ENCODE data around the gene TNIK.

The TNIK gene

DNA sequence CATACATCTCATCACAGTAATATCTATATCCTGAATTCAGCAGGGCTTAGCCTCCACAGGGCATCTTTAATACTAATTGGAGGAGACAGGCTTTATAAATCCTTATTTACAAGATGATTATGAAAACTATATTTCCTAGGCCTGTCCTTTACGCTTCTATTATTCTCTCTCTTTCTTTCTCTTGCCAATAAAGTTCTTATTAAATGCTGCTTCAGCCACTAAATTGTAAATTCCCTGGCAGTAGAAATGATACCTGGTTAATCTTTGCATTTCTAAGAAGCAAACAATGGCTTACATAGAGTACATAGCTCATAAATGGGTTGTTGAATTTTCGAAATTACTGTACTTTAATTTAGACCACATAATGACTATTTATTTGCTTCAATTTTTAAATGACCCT, 43.5 kb downstream of the TNIK start:
- no peak for DNase-seq

DNA sequence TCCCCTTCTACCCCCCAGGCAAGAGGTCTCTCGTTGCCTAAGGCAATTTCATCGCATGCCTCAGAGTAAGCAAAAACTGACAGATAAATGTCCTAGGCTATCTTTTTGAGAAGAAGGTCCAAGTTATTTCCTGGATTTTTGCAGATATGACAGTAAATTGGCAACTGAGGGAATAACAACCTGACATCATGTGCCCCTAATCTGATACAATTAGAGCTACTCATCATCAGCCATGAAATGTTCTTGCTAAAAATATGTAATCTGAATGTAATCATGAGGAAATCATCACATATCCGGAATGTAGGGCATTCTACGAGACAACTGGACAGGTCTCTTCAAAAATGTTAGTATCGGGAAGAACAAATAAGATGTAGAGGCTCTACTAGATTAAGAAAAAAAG, 44.1 kb downstream of the TNIK start:
- no peak for DNase-seq

DNA sequence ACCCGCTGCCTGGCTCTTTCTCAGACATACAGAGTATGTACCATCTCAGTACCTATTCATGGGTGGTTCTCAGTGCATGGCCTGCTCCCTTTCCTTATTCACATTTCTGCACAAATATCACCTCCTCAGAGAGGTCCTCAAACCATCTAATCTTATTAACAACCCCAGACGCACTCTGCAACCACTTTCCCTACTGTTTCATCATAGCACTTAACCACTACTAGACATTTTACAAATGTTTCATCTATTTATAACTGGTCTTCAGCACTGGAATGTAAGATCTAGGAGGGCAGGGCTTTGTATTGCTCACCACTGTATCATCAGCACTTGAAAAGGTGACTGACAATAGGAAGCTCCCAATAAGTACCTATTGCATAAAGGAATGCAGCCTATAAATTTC, 45.1 kb downstream of the TNIK start:
- DNase-seq: no peak

DNA sequence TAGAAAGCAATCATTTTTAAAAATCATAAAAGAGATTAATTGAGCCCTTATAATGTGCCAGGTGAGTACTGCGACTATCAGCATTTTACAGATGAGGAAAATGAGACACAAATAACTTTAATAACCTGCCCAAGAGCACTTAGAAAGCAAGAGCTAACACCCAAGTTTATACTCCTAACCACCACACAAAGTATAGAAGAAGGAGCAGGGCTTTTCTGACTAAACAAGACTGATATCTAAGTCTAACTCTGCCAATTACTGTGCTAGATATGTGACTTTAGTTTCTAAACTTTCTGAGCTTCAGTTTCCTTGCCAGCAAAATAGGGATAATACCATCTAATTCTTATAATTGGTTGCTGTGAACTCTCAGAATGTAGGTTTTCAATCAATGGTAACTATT, 47.7 kb downstream of the TNIK start:
- no peak for DNase-seq

DNA sequence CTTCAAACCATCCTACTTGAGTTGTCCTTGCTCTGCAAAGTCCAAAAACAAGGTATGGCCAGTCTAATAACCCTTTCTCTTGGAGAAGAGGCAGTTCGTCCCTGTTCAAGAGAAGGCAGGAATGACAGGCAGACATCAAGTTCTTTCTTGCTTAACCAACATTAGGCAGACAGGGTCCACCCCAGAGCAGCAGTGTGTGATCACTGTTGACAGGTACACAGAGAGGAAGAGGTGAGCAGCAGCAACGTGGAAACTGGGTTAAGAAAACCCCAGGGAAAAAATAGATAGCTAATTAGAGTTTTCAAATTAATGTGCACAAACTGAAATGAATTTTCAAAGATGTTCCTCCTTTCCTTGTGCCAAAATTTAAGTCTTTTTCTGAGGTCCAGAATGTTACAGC, 48.2 kb downstream of the TNIK start:
- DNase-seq: no peak

DNA sequence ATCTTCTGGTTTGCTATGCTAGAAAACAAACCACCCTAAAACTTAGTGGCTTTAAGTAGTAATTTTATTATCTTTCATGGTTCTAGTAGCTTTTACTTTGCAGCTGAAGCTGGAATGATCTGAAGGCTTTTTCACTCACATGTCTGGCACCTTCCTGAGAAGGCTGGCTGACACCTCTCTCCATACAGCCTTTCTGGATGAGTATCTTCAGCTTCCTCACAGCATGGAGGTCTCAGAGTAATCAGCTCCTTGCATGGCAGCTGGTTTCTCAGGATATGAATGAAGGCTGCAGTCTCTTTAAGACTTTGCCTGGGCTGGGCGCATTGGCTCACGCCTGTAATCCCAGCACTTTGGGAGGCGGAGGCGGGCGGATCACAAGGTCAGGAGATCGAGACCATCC, 50.0 kb downstream of the TNIK start:
- no peak for DNase-seq

DNA sequence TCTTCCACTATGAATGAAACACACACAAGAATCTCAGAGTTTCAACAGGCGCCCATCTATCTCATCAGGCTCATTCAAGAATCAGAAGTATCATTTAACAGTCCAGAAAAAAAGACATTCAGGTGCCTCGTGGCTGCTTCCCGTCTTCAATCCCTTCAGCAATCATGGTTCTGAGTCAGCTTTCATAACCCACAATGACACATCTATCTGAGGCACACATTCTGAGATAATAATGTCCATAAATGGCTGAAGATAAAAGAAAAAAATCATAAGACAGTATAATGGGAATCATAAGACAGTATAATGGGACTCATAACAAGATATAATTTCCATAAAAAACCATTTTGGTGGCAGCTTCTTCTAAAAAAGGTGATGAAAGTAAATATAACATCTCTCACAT, 52.4 kb downstream of the TNIK start:
- DNase-seq: peak; percentile 27

DNA sequence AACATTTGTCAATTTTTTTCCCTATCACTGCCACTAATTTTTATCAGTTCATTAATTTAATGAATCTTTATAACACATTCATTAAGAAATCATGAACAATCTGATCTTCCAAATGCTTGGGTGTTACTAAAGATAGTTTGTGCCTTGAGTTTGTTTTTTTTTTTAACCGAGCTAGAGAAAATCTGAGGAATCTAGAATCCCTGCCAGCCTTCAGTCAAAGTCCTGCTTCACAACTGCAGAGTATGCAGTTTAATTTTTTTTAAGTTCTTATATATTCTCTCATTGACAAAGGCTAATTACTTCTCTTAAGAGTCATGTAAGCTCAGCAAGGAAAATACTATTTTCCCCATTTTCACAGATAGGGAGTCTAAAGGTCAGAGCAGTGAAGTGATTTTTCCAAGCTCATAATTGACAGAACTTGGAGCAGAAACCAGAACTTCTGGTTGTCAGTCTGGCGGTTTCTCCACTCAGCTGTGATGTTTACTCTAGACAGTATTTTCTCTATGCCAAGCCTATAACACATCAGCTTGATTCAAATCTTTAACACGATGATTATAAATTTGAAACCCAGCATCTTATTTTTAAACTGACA, 55.7 kb downstream of the TNIK start:
- DNase-seq: no peak

DNA sequence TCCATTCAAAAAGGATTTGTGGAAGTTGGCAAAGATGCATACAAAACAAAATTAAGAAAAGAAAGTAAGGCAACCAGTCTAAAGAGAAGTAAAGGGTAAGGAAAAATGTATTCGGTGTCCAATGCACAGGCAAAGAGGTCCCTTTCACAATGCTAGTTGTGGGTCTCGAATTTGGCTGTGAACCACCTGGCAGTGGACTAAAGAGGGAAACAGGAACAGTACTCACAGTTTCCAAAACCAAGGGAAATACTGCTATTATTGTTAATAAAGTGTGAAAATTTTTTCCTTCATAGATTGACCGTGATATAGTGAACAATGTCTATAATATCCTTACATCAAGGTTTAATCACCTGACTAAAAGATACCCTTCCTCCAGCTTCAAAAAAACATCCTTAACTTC, 57.9 kb downstream of the TNIK start:
- DNase-seq: no peak

DNA sequence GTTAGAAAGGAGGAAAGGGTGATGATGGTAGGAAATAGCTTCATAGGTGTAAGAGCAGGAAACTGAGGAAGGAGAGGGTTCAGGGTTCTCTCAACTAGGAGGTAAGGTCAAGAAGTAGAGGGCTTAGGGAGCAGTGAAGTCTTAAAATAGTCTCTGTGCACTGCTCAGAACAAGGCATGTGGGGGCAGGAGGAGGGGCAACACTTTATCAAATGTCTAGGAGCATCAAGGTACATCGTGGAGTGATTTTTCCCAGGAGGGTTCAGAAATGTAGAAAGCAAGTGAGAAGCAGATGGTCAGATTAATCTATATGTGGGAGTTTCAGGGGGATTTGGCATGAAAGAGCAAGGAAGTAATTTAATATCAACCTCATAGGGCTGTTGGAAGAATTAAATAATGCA, 58.8 kb downstream of the TNIK start:
- no peak for DNase-seq

DNA sequence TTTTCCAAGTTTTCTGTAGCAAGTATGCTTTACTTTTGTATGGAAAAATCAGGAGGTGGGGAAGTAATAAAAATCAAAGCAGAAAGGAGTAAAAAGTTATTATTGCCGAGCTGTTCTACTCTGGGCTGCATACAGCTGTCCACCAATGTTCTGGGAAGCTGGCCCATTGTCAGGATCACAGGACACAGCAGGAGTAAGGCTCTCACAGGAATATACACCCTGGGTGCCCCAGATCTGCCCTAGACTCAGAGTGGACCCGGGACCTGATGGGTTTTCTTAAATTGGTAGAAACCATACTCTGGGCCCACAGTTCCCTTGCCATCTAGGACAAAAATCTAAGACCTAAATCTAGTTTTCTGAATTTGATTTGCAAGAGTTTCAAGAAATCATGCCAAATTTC, 60.4 kb downstream of the TNIK start:
- DNase-seq: no peak

DNA sequence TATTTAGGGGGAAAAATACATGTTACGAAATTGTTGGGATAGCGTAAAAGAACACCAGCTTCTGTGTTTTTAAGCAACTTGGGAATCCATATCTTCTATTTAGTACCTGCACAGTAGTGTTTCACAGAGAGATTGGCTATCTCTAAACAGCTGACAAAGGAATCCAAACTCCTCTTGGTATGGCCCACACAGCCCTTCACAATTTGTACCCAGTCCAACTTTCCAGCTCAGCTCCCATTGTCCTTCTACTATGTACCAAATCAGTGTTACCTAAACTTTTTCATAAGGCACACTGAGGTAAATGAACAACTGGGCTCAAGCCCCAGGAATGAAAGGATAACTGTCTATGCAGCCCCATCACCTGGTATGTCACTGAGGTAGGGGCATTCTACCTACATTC, 61.9 kb downstream of the TNIK start:
- no peak for DNase-seq

DNA sequence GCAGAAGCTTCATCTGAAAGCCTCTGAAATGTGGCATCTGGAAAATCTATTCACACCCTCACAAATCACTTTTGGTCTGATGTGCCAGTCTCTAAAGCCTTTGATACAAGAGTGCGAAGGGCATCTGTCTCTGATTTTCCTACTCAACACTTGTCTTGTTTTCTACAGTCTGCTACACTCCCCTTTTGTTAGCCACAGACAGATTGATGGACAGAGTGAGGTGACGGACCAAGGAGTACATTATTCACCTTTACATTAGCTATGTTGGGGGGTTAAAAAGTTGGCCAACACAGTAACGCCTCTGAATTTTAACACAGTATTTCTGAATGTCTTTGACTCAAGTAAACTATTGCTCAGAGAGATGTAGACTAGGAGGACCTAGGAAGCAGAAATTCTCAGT, 63.1 kb downstream of the TNIK start:
- no peak for DNase-seq

DNA sequence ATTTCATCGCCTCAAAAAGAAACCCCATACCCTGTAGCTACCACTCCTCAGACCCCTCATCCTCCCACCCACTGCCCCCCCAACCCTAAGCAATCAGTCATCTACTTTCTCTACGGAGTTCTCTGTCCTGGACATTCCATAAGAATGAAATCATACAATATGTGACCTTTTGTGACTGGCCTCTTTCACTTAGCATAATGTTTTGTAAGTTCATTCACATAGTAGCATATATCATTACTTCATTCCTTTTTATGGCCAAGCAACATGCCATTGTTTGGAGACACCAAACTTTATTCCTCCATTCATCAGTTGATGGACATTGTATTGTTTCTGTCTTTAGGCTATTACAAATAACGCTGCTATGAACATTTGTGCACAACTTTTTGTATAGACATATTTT, 64.2 kb downstream of the TNIK start:
- DNase-seq: no peak

DNA sequence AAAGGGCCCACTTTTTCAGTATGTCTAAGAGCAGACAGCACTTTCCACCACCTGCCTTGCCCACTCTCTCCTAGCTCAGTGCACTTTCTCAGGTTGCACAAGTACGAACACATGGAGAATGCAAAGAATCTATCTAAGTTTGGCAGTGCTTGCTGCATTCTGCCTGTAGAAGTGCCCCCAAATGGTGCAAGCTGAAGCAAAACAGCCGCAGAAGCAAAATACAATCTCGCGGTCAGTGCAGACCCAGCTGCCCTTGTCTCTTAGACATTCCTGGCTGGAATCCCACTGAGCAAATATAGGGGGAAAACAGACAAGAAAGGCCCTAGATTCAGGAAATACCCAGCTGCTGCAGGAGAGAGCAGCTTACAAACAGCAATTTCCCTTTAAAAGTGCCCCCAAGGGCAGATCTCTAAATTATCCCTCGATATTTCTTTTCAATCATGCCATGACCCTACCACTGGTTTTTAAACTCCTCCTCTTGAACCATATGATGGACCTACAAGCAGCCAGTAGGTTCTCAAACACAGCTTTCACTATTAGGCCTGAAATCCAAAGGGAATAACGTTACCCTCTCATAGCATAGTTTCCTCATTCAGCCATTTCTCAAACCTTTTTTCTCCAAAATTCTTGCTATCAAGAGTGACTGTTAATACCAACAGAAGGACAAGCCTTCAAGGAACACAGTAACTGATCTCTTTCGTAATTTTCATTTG, 67.0 kb downstream of the TNIK start:
- DNase-seq: no peak

DNA sequence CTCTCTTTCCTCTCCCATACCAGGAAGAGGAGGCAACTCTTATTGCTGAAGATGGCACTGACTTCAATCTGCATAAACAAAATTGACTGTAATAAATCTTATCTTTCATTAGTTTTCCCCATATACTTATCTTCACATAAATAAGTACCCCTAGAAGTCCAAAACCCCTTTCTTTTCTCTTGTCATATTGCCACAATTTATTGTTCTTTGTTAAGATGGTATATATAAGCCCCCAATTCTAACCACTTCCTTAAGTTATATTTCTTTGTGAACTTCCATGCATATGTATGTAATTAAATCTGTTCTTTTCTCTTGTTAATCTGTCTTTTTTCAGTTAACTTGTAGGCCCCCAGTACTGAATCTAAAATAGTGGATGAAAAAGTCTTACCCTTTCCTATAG, 68.8 kb downstream of the TNIK start:
- DNase-seq: no peak

DNA sequence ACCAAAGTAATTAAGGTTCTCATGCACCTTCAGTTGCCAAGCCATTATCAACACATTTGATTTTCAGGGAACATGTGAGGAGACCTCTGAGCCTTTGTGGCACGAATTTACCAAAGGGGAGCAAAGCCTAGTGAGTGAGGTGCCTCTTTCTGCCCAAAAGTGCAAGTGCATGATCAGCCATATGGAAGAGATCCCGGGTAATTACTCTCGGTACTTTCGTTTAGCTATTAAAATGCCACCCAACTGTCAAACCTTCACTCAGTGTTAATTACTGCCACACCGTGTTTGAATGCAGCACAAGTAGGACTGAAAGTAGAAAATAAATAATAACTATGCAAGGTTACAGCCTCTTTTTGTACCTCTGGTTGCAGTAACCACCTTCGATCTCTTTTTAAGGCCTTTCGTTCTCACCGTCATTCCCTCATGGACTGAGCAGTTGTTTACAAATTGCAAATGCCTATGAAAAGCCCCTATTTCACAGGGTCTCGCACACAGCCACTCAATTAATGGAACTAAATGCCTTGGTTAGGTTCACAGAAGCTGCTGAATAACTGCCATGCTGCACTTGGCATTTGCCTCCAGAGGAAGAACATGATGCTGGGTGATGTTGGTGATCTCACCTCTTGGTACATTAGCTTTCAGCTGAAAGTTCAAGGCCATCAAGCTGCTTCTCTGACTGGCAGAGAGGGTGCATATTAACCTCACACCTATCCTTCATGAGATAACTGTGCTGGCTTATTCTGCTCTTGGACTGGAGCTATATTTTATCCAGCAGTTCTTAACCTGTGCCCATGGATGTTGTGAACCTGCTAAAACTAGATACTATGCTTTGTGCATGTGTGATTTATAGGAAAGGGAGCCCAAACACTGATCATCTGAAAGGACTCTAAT, 69.9 kb downstream of the TNIK start:
- DNase-seq: no peak

DNA sequence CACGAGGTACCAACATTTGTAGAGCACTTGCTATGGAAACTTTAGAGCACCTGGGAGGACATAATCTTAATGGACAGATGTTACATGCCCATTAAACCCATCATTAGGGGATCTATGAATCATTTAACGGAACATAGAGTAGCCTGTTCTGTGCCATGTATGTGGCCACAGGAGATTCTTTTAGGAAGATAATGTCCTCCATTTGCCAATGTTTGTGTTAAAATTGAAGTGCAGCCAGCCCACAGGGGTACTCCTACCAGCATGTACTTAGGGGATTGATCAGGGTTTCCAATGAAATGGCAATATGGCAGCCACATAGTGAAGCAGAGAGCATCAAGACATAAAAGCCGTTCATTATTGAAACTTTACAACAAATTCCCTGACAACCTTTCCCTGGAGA, 70.7 kb downstream of the TNIK start:
- DNase-seq: no peak

DNA sequence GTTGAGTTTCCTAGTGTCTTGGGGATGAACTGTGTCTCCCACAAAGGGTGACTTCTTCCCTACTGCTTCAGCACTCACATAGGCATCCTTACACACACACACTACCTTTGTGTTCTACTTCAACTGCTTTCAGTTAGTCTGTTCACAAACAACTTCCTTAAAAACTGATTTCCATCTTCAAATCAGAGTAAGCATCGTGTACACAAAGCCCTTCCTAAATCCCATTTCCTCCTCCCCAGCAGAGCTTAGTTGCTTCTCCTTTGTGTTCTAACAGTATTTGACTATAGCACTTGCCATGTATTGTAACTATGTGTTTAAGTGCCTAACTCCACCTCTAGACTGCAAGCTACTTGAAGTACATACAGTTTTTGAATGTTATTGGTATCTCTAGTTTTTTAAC, 71.7 kb downstream of the TNIK start:
- no peak for DNase-seq

DNA sequence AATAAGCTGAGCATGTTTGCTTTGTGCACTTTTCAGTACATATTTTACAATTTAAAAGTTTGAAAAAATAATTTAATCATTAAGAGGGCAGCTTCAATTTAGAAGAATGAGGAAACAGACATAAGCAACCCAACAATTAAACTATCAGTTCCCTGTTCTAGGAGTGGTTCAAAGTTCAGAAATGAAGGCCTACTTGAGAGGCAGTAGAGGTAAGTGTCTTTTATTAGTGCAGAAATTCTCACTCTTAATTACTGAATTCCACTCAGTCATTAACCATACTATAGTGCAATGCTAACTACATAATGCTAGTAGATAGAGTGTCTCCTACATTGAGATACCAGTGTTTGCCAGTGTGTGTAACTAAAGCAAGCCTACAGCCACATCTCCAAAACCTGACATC, 73.1 kb downstream of the TNIK start:
- DNase-seq: no peak

DNA sequence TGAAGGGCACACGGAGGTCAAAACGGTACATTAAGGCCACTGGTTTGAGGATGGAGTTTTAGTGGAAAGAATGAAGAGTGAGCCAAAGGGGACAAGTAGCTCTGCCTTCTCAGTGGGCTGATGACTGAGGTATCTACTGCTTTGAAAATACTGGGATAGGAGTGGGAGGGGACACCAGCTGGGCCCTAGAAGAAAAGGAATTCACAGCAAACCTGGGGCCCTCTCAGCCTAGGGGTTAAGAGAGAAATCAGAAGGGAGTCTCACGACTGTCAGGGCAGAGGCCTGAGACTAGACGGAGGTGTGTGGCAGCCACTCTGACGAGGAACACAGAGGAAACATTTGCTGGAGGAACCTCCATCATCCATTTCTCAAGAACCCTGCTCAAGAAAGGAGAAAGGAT, 75.1 kb downstream of the TNIK start:
- no peak for DNase-seq

DNA sequence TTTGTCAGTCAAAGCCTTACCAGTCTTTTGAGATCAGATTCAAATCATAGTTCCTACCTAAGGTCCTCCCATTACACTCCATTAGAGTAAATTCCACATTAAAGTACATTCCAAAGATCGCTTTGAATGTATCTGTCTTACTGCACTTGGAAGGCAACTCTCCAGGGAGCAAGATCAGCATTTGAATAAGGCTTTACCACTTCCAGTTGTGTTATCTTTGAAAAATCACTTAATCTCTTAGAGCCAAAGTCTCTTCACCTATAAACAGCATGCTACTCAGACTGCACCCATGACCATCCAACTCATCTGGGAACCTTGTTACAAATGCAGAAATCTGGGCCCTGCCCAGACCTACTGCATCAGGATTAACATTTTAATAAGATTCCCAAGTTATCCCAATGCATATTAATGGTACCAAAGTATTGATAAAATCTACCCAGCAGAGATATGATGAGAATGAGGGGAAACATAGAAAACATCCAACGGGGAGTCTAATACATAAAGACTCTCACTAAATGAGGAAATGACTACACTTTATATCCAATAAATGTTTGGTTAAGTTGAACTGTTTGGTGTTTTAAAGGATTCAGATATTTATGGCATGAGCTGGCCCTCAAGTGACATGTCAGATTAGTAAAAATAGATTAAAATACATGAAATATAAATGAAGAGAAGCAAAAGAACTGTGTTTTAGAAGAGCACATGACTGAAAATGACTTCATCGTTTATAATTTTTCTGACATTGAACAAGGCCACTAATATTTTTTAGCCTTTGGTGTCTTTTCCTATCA, 75.9 kb downstream of the TNIK start:
- no peak for DNase-seq

Data from activated CD4-positive, alpha-beta T cell treated with anti-CD3 and anti-CD28 coated beads, Interleukin-2, amount 50 U/mL, for 16 hours (primary cell).